ENCODE results near the gene ZC3HAV1L.
"Not testable (repeated sequence)": the region's sequence is repeated elsewhere in the genome, so short reads cannot be mapped to it uniquely, and the experiment has no call there.

Gene ZC3HAV1L

DNA sequence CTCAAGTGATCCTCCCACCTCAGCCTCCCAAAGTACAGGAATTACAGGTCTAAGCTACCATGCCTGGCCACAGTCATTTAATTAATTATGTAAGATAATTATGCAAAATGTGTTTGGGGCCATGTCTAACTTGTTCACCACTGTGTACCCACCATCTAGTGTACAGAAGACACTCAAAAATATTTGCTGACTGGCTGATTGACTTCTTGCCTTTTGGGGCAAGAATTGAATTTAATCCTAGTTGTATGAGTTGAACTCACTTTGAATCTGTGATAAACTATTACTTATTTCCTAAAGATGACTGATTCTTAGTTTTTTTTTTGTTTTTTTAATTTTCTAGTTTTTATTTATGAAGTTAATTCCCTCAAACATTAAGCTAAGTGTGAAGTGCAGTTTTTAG, 15.8 kb upstream of the ZC3HAV1L start:
- DNase-seq, result no peak

DNA sequence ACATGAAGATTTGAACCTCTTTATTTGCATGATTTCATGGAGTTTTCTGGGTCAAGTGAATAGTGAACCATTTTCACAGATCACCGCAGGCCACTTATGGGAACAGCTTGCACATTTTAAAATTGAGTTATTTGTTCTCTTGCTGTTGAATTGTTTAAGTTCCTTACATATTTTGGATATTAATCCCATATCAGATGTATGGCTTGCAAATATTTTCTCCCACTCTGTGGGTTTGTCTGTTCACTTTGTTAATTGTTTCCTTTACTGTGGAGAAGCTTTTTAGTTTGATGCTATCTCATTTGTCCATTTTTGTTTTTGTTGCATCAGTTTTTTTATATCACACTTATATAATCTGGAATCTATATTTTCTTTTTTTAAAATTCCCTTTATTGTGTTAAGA, 14.1 kb upstream of the ZC3HAV1L start:
- DNase-seq, result no peak

DNA sequence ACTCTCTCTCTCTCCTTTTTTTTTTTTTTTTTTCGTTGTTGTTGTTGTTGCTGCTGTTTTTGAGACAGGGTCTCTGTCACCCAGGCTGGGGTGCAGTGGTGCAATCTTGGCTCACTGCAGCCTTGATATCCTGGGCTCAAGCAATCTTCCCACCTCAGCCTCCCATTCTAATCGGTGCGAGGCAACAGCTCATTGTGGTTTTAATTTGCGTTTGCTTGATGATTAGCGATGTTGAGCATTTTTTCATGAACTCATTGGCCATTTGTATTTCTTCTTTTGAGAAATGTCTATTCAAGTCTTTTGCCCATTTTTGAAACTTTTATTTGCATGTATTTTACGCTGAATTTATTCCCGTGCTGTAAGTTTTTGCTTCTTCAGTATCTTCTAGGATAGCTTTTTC, 13.3 kb upstream of the ZC3HAV1L start:
- DNase-seq, result no peak

DNA sequence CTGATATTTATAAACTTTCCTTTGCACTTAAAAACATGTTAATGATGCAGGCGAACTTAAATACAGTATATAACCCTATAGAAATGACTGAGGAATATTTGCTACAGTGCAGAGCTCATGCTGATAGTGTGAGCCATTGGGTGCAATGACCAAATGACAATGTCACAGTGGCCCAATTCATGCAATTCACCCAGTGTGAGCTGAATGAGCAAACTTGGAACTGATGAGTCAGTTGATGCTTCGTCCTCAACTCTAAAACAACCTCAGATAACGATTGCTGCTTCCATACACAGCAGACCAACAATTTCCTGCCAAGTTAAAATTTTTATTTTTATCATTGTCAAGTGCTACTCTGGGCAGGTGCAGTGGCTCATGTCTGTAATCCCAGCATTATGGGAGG, 12.1 kb upstream of the ZC3HAV1L start:
- peak; percentile 83 for DNase-seq

DNA sequence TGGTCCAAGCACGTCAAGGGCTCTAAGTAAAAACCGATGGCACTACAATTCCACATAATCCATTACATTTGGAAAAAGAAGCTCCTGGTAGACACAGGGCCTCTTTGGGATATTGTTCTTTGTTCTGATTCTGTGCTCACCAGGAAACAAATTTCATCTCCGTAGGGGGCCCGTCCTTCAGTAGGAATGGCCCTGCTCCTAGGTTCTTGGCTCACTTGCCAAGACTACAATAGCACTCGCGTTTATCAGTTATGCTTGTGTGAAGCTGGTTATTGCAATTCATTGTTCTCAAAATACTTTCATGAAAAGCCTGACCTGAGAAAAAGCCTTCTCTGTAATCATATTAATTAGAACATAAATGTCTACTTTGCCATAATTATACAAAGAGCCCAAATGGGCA, 10.3 kb upstream of the ZC3HAV1L start:
- DNase-seq, result no peak

DNA sequence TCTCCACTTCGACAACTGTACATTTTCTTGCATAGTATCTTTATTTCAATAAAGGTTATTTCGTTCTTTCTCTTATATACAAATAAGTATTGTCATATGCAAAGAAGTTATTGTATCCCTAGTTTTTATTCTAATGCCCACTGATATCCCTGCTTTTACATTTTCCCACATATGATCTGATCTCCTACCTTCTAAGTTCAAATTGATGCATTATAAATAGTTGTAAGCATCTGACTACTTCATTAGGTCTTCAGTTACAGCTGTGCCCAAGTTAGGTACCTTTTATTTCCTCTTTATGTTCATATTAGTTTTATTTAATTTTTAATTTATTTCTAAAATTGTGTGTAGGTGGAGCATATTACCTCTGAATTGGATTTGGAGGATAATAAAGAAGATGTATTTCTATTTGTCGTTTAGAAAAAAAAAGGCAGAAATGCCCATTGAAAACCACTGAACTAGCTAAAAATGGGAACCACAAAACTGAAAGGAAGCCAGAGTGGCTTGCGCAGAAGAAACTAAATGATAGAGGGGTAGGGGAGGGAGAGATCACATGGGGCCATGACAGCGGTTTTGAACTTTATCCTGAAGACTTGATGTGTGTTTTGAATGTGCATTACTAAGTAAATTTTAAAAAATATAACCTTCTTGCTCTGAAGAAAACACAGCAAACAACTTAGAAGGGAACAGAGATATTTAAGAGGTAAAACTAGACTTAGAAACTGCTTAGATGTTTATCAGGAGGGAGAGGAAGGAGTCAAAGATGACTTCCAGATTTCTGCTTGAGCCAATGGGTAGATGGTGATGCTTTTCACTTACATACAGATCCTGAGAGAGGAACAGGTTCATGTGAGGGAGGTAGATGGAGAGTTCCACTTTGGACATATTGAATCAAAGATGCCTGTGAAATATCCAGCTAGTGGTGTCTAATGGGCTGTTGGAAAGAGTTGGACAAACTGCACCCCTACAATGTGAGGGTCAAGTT, 9.3 kb upstream of the ZC3HAV1L start:
- DNase-seq, result peak; percentile 58

DNA sequence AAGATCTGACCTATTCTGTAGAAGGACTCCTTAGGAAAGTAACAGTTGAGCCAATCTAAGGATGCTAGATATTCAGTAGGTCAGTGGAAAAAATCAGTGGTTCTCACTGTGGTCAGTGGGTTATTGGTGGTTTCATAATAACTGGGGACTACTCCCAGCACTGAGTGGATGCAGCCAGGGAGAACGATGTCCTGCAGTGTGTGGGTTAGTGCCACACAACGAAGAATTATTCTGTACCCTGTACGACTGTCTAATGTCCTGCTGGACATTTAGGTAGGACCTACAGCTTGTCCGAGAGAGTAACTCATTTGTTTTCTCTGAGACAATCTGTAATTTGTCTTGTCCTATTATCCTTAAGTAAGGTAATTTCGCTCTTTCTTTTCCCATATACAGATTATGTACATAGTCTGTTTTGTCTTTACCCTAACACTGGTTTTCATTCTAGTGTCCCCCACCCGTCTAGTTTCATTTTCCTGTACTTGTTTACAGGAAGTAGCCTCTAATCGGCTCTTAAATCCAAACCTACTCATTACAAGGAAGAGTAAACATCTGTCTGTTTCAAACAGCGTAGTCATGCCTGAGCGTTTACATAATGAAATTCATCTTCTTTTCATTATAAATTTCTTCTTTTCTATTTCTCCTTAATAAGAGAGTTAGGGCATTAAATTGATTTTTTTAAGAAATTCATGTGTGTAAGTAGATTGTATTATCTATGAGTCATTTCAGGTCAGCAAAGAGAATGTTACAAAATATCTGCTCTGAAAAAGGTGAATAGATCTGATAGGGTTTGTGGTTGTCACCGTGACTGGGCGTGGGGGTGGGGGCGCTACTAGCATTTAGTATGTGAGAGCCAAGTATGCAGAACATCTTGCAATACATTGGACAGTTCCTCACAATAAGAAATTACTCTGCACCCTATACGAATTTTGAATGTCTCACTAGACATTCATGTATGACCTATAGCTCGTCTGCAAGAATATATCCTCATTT, 8.3 kb upstream of the ZC3HAV1L start:
- peak; percentile 81 for DNase-seq

DNA sequence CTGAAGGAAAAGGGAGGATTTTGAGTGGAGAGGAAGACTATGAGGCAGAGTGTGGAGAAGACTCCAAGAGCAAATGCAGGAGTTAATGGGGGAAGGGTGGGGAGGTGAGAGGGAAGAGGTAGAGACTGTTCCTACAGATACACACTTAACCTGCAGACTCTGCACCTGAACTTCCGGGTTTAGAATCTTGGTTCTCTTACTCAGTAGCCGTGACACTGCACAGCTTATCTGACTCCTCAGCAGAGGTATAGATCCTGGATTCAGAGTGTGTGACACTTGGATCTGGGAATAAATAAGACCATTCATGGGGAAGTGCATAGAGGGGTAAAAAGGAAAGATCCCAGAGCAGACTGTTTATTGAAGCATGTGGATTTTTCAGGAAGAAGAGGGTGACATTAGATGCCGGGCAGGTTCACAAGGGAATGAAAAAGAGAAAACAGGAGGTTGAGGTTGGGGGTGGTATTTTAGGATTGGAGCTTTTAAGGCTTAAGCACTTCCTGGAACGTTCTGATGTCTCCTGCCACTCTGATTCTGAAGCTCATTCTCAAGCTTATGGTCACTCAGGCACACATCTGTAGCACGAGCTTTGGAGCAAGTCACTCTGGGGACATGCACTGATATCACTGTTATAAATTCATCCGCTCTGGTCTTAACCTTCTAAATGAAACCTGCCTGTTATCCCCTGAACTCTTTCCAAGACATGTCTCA, 5.7 kb upstream of the ZC3HAV1L start:
- DNase-seq, result no peak

DNA sequence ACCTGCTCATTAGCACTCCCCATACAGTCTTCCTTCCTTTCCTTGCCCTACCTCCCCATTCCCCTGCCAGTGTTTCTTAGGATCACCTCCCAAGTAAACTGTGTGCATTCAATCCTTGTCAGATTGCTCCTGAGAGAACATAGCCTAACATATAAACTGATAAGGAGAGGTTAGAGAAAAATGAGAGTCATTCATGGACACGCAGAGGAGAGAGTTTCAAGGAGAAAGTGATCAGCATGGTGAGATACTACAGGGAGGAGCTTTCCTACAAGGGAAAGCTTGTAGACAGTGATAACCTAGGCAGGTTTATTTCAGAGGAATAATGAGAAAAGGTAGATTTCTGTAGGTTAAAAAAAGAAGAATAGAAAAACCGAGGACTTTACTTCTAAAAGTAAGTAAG, 2.8 kb upstream of the ZC3HAV1L start:
- no peak for DNase-seq

DNA sequence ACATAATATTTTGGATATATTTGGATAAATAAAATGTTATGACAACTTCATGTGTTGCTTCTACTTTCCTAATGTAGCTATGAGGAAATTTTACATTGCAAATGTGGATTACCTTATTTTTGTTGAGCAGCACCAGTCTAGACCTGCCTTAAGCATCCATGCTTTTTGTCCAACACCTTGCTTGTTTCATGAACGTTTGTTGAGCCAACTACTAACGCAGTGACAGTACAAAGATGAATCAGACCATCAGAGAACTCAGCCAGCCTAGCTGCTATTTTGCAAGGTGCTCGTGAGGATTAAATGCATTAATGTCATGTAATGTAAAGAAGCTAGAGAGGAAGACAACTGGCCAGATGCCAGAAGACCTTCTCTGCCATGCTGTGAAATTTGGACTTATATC, 1.1 kb upstream of the ZC3HAV1L start:
- DNase-seq, result no peak

DNA sequence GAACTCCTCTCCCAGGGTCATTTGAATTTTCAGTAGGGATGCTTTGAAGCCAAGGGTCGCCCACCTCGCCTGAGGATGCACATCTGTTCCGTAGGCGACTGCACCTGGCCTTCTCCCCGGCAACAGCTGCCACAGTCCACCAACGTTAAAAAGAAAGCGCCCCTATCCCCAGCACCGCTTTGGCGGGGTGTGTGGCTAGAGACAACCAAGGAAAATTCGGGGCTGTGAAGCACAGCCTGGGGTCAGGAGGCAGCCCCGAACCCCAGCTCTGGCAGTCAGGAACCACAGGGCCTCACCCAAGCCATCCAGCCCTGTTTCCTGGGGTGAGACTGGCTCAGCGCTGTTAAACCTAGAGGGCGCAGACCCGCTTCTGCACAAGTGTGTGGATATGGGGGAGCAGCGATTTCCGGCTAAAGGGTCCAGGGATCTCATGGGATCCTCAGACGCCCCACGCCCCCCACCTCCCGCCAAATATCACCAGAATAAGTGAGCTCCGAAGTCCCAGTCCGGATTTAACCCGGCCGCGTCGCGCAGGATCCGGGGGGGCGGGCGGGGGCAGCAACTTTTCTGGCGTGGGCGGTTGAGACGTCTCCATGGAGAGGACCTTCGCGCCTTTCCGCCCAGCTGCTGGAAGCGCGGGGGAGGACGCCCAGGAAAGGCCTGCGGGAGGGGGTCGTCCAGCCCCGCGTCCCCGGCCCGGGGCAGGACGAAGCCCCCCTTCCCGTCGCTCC, 822 bp downstream of the ZC3HAV1L start:
- DNase-seq, result peak; percentile 46

DNA sequence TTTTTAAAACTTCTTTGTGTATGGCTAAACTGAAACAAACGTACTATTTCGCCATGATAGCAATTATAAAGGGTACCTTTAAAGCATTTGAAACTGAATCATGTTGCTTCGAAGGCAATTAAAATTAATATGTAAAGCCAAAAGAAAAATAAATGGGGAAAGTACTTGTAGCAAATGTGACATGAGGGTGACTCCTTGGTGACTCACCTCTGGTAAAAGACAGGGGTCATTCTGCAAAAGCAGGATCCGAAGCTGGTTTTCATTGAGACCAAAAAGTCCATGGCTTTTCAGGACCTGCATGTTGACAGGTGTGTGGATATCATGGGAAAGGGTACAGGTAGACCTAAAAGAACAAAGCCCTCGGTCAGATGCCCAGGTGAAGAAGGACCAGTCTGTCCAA, 1.5 kb downstream of the ZC3HAV1L start:
- DNase-seq, result no peak

DNA sequence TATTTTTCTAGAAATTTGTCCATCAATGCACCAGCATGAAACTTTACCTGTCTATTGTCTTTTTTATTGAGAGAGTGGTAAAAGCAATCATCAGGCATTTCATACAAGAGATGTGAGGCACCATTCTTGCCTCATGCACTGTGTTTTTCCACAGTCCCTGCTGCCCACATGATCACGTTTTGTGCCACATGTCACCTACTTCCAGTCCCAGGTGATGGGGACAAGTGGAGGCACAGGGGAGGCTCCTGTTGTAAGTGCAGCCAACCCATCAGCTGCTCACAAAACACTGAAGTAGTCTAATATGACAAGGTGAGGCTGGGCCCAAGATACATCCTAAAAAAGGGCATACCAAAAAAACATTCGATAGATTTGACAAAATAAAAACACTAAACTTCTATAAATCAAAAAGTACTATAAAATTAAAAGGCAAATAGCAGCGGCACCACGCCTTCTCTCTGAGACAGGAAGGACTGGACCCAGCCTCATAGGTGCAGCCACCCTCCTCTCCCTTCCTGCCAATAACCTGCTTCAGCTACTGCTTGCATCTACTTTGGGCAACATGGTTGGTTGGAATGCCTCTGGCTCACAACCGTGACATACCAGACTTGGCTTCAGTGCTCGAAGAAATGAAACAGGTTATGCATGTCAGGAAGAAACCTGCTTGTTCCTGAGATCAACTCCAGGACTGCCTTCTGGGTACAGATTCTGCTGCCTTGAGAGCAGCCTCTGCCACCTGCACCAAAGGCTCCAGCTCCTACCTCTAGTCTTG, 2.3 kb downstream of the ZC3HAV1L start:
- DNase-seq, result no peak

DNA sequence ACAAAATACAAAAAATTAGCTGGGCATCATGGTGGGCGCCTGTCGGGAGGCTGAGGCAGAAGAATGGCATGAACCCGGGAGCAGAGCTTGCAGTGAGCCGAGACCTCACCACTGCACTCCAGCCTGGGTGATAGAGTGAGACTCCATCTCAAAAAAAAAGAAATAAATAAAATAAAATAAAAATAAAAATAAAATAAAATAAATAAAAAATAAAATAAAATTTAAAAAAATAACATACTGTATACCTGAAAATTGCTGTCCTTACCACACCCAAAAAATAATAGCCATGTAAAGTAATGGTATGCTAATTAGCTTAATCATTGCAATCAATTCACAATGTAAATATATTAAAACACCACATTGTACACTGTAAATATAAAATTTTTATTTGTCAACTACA, 3.4 kb downstream of the ZC3HAV1L start:
- no peak for DNase-seq

DNA sequence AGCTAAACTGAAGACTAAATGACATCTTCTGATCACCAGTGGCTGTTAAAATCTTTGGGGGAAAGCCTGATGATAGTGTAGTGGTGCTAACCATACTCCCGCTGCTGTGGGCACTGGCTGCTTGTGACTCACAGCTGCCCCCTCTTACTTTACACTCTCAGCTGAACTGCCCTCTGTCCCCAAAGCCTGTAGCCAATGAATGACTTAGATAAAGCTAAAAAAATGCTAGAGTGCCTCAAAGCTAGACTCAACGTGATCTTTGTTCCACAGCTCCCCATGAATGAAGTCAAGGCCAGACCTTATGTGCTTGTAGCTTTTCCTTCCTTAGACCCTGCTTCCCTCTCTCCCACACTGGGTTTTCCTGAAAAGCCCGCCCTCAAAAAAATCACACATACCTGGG, 6.5 kb downstream of the ZC3HAV1L start:
- DNase-seq, result no peak

DNA sequence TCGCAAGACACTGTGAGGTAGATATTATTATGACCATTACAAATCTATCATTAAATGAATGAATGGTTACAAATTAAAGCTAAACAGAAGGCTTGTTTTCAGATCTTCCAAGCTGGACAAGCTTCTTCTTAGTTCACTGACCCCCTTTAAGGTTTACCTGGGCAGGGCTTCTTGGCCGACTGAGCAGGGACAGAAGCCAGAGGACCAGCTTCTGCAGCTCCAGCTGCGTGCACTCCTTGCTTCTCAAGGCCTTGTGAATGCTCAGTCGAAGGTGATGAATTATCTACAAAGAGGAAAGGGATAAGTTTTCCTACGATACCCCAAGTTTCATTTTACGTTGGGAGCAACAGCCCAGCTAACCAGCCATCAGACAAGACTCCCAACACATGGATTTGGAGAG, 9.3 kb downstream of the ZC3HAV1L start:
- no peak for DNase-seq

DNA sequence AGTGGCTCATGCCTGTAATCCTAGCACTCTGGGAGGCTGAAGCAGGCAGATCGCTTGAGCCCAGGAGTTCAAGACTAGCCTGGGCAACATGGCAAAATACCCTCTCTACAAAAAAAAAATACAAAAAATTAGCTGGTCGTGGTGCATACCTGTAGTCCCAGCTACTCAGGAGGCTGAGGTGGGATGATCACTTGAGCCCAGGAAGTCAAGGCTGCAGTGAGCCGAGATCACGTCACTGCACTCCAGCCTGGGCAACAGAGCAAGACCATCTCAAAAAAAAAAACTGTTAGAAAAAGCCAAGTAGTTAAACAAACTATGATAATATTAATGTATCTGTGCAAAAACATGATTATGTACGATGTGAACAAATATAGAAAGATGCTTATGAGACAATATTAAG, 10.0 kb downstream of the ZC3HAV1L start:
- not testable (repeated sequence) for DNase-seq

DNA sequence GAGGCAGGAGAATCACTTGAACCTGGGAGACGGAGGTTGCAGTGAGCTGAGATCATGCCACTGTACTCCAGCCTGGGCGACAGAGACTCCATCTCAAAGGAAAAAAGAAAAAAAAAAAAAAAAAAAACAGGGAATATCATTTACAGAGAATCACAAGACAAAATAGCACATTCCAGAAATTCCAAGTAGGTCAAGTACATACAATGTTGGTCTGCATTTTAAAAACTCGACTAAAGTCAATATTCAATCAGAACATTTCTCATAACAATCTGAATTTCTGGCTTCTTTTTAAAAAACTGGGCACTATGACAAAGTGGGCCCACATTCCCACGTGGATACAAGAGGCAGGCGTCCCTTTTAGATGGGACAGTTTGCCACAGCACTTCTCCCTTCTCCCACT, 12.8 kb downstream of the ZC3HAV1L start:
- no peak for DNase-seq

DNA sequence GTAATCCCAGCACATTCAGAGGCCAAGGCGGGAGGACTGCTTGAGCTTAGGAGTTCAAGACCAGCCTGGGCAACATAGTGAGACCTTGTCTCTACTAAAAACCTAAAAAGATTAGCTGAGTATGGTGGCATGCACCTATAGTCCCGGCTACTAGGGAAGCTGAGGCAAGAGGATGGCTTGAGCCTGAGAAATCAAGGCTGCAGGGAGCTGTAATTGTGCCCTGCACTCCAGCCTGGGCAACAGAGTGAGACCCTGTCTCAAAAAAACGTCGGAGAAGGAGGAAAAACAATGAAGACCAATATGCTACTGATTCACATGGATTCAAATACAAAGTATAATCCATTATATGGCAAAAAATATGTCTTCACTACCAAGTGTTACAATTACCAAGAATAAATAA, 13.6 kb downstream of the ZC3HAV1L start:
- DNase-seq, result no peak

DNA sequence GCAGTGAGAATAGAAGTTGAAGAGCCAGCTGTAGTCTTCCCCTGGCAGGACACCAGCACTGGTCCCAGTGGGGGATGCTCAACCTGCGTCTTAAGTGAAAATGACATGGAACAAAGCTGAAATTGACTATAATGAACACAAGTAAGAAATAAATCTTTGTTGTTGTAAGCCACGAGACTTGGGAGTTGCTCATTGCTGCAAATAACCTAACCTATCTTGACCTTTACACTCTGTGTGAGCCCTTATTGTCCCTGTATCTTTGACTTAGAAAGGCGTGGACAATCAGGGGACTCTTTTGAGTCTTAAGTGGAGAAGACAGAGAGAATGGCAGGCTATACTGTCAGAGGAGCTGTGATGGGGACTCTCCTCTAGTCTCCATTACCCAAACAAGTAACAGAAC, 16.9 kb downstream of the ZC3HAV1L start:
- DNase-seq, result no peak

DNA sequence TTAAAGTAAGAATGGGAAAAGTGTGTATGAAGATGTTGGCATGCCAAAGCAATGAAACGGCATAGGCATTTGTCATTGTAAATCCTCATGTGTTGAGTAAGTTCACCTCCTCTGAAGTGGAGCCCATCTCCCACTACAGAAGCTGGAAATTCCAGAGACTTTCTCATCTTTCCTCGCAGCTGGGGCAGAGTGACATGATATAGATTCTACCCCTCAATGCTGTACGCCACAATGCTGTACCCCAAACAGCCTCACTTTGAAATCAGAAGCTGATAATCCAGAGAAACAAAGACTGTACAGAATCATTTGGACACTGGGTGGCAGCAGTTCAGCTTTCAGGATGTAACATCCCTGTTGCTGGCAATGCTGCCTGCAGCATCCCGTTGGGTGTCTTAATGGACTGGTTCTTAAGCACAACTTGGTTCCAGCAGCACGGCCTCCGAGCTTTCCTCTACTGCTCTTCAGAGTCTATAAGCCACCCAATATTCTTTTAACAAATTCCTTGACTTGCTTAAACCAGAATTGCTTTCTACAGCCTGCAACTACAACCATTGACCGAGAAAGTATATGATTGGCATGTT, 18.8 kb downstream of the ZC3HAV1L start:
- DNase-seq, result peak; percentile 74

Measured in activated CD4-positive, alpha-beta T cell treated with anti-CD3 and anti-CD28 coated beads, Interleukin-2, amount 50 U/mL, for 16 hours (primary cell).